Fibroblast of peridontal ligament (primary cell): ENCODE data around the gene C18orf63.

ENCODE experiments used
- DNase-seq: peaks from one replicate; pipeline ENCODE4 v3.0.0-alpha.2; 2010; ENCODE audit errors: extremely low read depth

Gene C18orf63

GRCh38 chr18:74375999-74376398 lies 60.4 kb downstream of the C18orf63 start:
- peak; percentile 30 for DNase-seq

- no peak for DNase-seq
These were observed 60.9 kb downstream of the C18orf63 start for GRCh38 chr18:74376523-74376922.

GRCh38 chr18:74377776-74378175 lies 62.1 kb downstream of the C18orf63 start:
- no peak for DNase-seq

GRCh38 chr18:74378179-74378682 lies 62.6 kb downstream of the C18orf63 start:
- peak; percentile 30 for DNase-seq

GRCh38 chr18:74380916-74381315 lies 65.3 kb downstream of the C18orf63 start:
- no peak for DNase-seq

- no peak for DNase-seq
These were observed 66.1 kb downstream of the C18orf63 start for GRCh38 chr18:74381621-74382295.

- DNase-seq = no peak
These were observed 66.9 kb downstream of the C18orf63 start for GRCh38 chr18:74382481-74383017.

- DNase-seq = no peak
These were observed 71.7 kb downstream of the C18orf63 start for GRCh38 chr18:74387383-74387782.

- no peak for DNase-seq
These were observed 72.6 kb downstream of the C18orf63 start for GRCh38 chr18:74388227-74388626.

- no peak for DNase-seq
These were observed 73.7 kb downstream of the C18orf63 start for GRCh38 chr18:74389171-74389927.

- no peak for DNase-seq
These were observed 74.4 kb downstream of the C18orf63 start for GRCh38 chr18:74389991-74390390.

- DNase-seq = no peak
These were observed 75.3 kb downstream of the C18orf63 start for GRCh38 chr18:74390900-74391299.

GRCh38 chr18:74392323-74392722 lies 76.7 kb downstream of the C18orf63 start:
- no peak for DNase-seq

- DNase-seq = no peak
These were observed 79.4 kb downstream of the C18orf63 start for GRCh38 chr18:74395006-74395405.

- no peak for DNase-seq
These were observed 80.1 kb downstream of the C18orf63 start for GRCh38 chr18:74395648-74396154.

- no peak for DNase-seq
These were observed 80.8 kb downstream of the C18orf63 start for GRCh38 chr18:74396171-74397169.

- no peak for DNase-seq
These were observed 81.9 kb downstream of the C18orf63 start for GRCh38 chr18:74397572-74397971.

GRCh38 chr18:74399091-74399887 lies 83.7 kb downstream of the C18orf63 start:
- DNase-seq = no peak

- no peak for DNase-seq
These were observed 85.2 kb downstream of the C18orf63 start for GRCh38 chr18:74400813-74401212.

- DNase-seq = no peak
These were observed 87.3 kb downstream of the C18orf63 start for GRCh38 chr18:74402806-74403433.
